GM12878 (cell line): ENCODE data around the gene MACROD2. TPM values are rescaled to one million over a fixed set of nuclear protein-coding genes. Genes with fewer than 3 reads are reported as not detected.
A peak's percentile ranks its signal among the peaks of the same experiment; 100 is the strongest.

Experiments used
- BRCA1 ChIP-seq: IDR thresholded peaks from 2 replicates; pipeline ENCODE4 v1.6.1; 2011; ENCODE audit warnings: low read depth, low read length, improper control_type of control experiment
- CBFB ChIP-seq: IDR thresholded peaks from 2 replicates; pipeline ENCODE4 v1.6.1; 2016; ENCODE audit warnings: antibody characterized with exemption, low read depth
- CHD2 ChIP-seq: IDR thresholded peaks from 2 replicates; pipeline ENCODE4 v1.6.1; 2011; ENCODE audit warnings: low read depth, low read length, improper control_type of control experiment, borderline replicate concordance
- DPF2 ChIP-seq: fragments of 450-650 bp; IDR thresholded peaks from 2 replicates; pipeline ENCODE4 v1.6.1; 2017; ENCODE audit warnings: mild to moderate bottlenecking
- E4F1 ChIP-seq: fragments of 450-650 bp; IDR thresholded peaks from 2 replicates; pipeline ENCODE4 v1.6.1; 2018; ENCODE audit warnings: borderline replicate concordance, mild to moderate bottlenecking; ENCODE audit not compliant: partially characterized antibody
- EP300 ChIP-seq, 2 experiments: fragments of 150-350 bp in 1 of 2; IDR thresholded peaks; 2 replicates each; pipeline ENCODE4 v1.6.1; 2011 to 2012; ENCODE audit warnings: low read depth in 2 of 2, low read length in 2 of 2, borderline replicate concordance in 1 of 2, improper control_type of control experiment in 1 of 2, inconsistent platforms in 1 of 2; ENCODE audit not compliant: control insufficient read depth in 1 of 2
- FOXK2 ChIP-seq: fragments of 450-650 bp; IDR thresholded peaks from 2 replicates; pipeline ENCODE4 v1.6.1; 2017; ENCODE audit warnings: mild to moderate bottlenecking, moderate library complexity
- HDAC2 ChIP-seq: fragments of 200-600 bp; sonication (generic); IDR thresholded peaks from 2 replicates; pipeline ENCODE4 v1.6.1; 2017
- KDM1A ChIP-seq: fragments of 200-600 bp; sonication (generic); IDR thresholded peaks from 2 replicates; pipeline ENCODE4 v1.6.1; 2016; ENCODE audit warnings: borderline replicate concordance
- MLLT1 ChIP-seq: fragments of 450-650 bp; IDR thresholded peaks from 2 replicates; pipeline ENCODE4 v1.6.1; 2016; ENCODE audit warnings: mild to moderate bottlenecking
- MTA2 ChIP-seq: fragments of 450-650 bp; IDR thresholded peaks from 2 replicates; pipeline ENCODE4 v1.6.1; 2016; ENCODE audit warnings: low read depth, mild to moderate bottlenecking, moderate library complexity
- PBX3 ChIP-seq: IDR thresholded peaks from 2 replicates; pipeline ENCODE4 v1.6.1; 2011; ENCODE audit warnings: mild to moderate bottlenecking, low read depth, low read length, moderate library complexity; ENCODE audit not compliant: insufficient replicate concordance
- RBBP5 ChIP-seq: fragments of 200-600 bp; sonication (generic); conservative IDR thresholded peaks from 2 replicates; pipeline ENCODE4 v1.6.1; 2016
- SMC3 ChIP-seq: IDR thresholded peaks from 2 replicates; pipeline ENCODE4 v1.6.1; 2011; ENCODE audit warnings: low read length, improper control_type of control experiment, borderline replicate concordance
- ZBED1 ChIP-seq: IDR thresholded peaks from 2 replicates; pipeline ENCODE4 v1.6.1; 2016; ENCODE audit warnings: borderline replicate concordance
- ZNF217 ChIP-seq: fragments of 450-650 bp; IDR thresholded peaks from 2 replicates; pipeline ENCODE4 v1.6.1; 2017; ENCODE audit warnings: antibody characterized with exemption, mild to moderate bottlenecking
- polyA plus RNA-seq, 11 experiments: library from polyadenylated mRNA; depleted of rRNA in 4 of 11; unstranded in 6 of 11; stranded (reverse) in 5 of 11; fragments of >200 nt; fragmentation: Nextera tagmentation in 4 of 11; fragmentation: Illumina TruSeq in 1 of 11; extraction: Ambion mirVana in 4 of 11; extraction: Trizol in 1 of 11; gene quantifications; 1 replicate in 1 of 11; 2 replicates in 10 of 11; pipeline versions ENCODE4 v1.2.1 to v1.2.3, GENCODE V29; 2011 to 2016; ENCODE audit warnings: inconsistent platforms in 2 of 11, missing spikeins in 2 of 11, low read depth in 1 of 11
- total RNA-seq, 4 experiments: library from RNA; depleted of rRNA in 3 of 4; stranded (reverse); fragments of >200 nt in 3 of 4; fragmentation: Illumina TruSeq in 1 of 4; extraction: Trizol in 1 of 4; gene quantifications; 2 replicates each; pipeline versions ENCODE4 v1.2.1 to v1.2.3, GENCODE V29; 2013 to 2021
- TF ChIP-seq, protein P1 (sequence below): fragments of 450-650 bp; IDR thresholded peaks from 2 replicates; pipeline ENCODE4 v1.6.1; 2017; ENCODE audit warnings: antibody characterized with exemption, mild to moderate bottlenecking, moderate library complexity
- TF ChIP-seq, protein P2 (sequence below): fragments of 450-650 bp; IDR thresholded peaks from 2 replicates; pipeline ENCODE4 v1.6.1; 2017; ENCODE audit warnings: mild to moderate bottlenecking, moderate library complexity

Gene MACROD2
- total and polyA plus RNA-seq, 10 of the 15 experiments (the other 5 are each of a cell fraction or from before 2014, with no cell fraction given) = 1.1 to 21.5 (median 2.2) TPM

- TF ChIP-seq MLLT1 (0 out of 2 replicates have a peak, but pooled peaks have one; percentile 21), MTA2 (peak; percentile 92), SMC3 (no peak), CBFB (no peak), RBBP5 (no peak), ZNF217 (peak; percentile 70), E4F1 (no peak), BRCA1 (no peak), KDM1A (no peak), HDAC2 (no peak), CHD2 (no peak), PBX3 (no peak), DPF2 (peak; percentile 86), ZBED1 (no peak), EP300 (IDR thresholded peaks at IDR 0.05; ENCODE audit: borderline replicate concordance in 1 of 2, control insufficient read depth in 1 of 2, low read depth in 2 of 2, low read length in 2 of 2) (peak in 1 of 2 experiments; percentile 50; a peak in 2 of 4 replicates), FOXK2 (no peak)
- TF ChIP-seq, protein P1, sequence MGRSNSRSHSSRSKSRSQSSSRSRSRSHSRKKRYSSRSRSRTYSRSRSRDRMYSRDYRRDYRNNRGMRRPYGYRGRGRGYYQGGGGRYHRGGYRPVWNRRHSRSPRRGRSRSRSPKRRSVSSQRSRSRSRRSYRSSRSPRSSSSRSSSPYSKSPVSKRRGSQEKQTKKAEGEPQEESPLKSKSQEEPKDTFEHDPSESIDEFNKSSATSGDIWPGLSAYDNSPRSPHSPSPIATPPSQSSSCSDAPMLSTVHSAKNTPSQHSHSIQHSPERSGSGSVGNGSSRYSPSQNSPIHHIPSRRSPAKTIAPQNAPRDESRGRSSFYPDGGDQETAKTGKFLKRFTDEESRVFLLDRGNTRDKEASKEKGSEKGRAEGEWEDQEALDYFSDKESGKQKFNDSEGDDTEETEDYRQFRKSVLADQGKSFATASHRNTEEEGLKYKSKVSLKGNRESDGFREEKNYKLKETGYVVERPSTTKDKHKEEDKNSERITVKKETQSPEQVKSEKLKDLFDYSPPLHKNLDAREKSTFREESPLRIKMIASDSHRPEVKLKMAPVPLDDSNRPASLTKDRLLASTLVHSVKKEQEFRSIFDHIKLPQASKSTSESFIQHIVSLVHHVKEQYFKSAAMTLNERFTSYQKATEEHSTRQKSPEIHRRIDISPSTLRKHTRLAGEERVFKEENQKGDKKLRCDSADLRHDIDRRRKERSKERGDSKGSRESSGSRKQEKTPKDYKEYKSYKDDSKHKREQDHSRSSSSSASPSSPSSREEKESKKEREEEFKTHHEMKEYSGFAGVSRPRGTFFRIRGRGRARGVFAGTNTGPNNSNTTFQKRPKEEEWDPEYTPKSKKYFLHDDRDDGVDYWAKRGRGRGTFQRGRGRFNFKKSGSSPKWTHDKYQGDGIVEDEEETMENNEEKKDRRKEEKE = no peak
- TF ChIP-seq, protein P2, sequence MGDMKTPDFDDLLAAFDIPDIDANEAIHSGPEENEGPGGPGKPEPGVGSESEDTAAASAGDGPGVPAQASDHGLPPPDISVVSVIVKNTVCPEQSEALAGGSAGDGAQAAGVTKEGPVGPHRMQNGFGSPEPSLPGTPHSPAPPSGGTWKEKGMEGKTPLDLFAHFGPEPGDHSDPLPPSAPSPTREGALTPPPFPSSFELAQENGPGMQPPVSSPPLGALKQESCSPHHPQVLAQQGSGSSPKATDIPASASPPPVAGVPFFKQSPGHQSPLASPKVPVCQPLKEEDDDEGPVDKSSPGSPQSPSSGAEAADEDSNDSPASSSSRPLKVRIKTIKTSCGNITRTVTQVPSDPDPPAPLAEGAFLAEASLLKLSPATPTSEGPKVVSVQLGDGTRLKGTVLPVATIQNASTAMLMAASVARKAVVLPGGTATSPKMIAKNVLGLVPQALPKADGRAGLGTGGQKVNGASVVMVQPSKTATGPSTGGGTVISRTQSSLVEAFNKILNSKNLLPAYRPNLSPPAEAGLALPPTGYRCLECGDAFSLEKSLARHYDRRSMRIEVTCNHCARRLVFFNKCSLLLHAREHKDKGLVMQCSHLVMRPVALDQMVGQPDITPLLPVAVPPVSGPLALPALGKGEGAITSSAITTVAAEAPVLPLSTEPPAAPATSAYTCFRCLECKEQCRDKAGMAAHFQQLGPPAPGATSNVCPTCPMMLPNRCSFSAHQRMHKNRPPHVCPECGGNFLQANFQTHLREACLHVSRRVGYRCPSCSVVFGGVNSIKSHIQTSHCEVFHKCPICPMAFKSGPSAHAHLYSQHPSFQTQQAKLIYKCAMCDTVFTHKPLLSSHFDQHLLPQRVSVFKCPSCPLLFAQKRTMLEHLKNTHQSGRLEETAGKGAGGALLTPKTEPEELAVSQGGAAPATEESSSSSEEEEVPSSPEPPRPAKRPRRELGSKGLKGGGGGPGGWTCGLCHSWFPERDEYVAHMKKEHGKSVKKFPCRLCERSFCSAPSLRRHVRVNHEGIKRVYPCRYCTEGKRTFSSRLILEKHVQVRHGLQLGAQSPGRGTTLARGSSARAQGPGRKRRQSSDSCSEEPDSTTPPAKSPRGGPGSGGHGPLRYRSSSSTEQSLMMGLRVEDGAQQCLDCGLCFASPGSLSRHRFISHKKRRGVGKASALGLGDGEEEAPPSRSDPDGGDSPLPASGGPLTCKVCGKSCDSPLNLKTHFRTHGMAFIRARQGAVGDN = no peak
Measured at GRCh38 chr20:14902432-14903089, 907.2 kb downstream of the MACROD2 start (continued).
